ENCODE data around the gene STEAP4. TPM values are rescaled to one million over a fixed set of nuclear protein-coding genes. Genes with fewer than 3 reads are reported as not detected.

Gene STEAP4
- polyA plus RNA-seq, 1 of the 3 experiments (the other 2 are of a cell fraction), result not detected

- Histone ChIP-seq H3K4me1 (ENCODE audit: control insufficient read depth in 1 of 2, insufficient read depth in 2 of 2, low read depth in 1 of 2, low read length in 1 of 2) (0 out of 4 replicates have a peak, but pooled peaks cover 0 to 7% of the 10 kb centered on the region in 2 experiments), H3K4me2 (no peak overlapping the region), H4K20me1 (ENCODE audit: insufficient read depth) (no peaks in the 10 kb centered on the region), H3K79me2 (ENCODE audit: insufficient read depth) (no peaks in the 10 kb centered on the region), H2AFZ (ENCODE audit: low read depth) (no peak overlapping the region), H3K9ac (no peak overlapping the region), H3K4me3 (ENCODE audit: low read depth in 2 of 2, low read length in 1 of 2) (no peak overlapping the region), H3K9me2 (no peaks in the 10 kb centered on the region), H3K36me3 (replicated peaks in 1 of 2; ENCODE audit: control insufficient read depth in 1 of 2, insufficient read depth in 2 of 2, low read length in 1 of 2) (no peaks in the 10 kb centered on the region), H3K27me3 (ENCODE audit: insufficient read depth) (no peaks in the 10 kb centered on the region; the same call in 1 of the 2 replicates), H3K27ac (ENCODE audit: low read depth in 2 of 2, low read length in 1 of 2) (no peak overlapping the region), H3K9me3 (no peaks in the 10 kb centered on the region), H3F3A (replicated peaks; ENCODE audit: insufficient read depth) (no peaks in the 10 kb centered on the region)
- POLR2A ChIA-PET, result no interaction called here
- CTCF ChIA-PET, result no interaction called here
- no peak for DNase-seq
- 47% methylated on average over 5 of the region's 5 CpGs for WGBS (ENCODE audit: low lambda C conversion rate)
- no peak for TF ChIP-seq ZBTB33 (IDR thresholded peaks at IDR 0.05; ENCODE audit: borderline replicate concordance, low read depth)
- TF ChIP-seq POLR2AphosphoS5 (IDR thresholded peaks at IDR 0.05; ENCODE audit: low read depth, low read length), result no peak
- no peak for TF ChIP-seq PBX3 (IDR thresholded peaks at IDR 0.05)
- no peak for TF ChIP-seq REST (IDR thresholded peaks at IDR 0.05; ENCODE audit: low read depth, low read length)
- no peak for TF ChIP-seq YY1 (IDR thresholded peaks at IDR 0.05; ENCODE audit: low read depth)
- TF ChIP-seq TEAD4 (IDR thresholded peaks at IDR 0.05; ENCODE audit: borderline replicate concordance, insufficient read depth), result no peak
- TF ChIP-seq FOXJ3 (CRISPR knock-in tag; IDR thresholded peaks at IDR 0.05), result no peak
- TF ChIP-seq CHD2 (IDR thresholded peaks at IDR 0.05; ENCODE audit: low read length, partially characterized antibody), result no peak
- TF ChIP-seq ELF1 (IDR thresholded peaks at IDR 0.05), result no peak
- TF ChIP-seq RAD21 (IDR thresholded peaks at IDR 0.05; ENCODE audit: low read length), result no peak
- TF ChIP-seq RFX5 (IDR thresholded peaks at IDR 0.05; ENCODE audit: low read length), result no peak
- TF ChIP-seq RXRA (IDR thresholded peaks at IDR 0.05; ENCODE audit: borderline replicate concordance, low read depth), result no peak
Observed at GRCh38 chr7:88230646-88231045, 76.0 kb downstream of the STEAP4 start.
